Endothelial cell of umbilical vein (primary cell): ENCODE measurements around the gene PDK3. TPM values are rescaled to one million over a fixed set of nuclear protein-coding genes. Genes with fewer than 3 reads are reported as not detected.

ENCODE experiments used
- BruUV-seq: library from RNA; stranded (reverse); fragments of 400-500 nt; replicated peaks from 2 replicates; lab custom pipeline; 2021; lab: Mats Ljungman, UMichigan
- CTCF ChIA-PET: fragments of 300-600, 350-600 bp; sonication (Branson Sonifier 250); formaldehyde crosslinking; loops from one replicate; lab custom pipeline; 2021; ENCODE audit warnings: antibody characterized with exemption, inconsistent platforms; lab: Charles Lee
- POLR2A ChIA-PET: fragments of 300-600, 350-600 bp; sonication (Branson Sonifier 250); formaldehyde crosslinking; loops from one replicate; lab custom pipeline; 2021; ENCODE audit warnings: antibody characterized with exemption, inconsistent platforms; lab: Charles Lee
- DNase-seq: peaks from one replicate; pipeline ENCODE4 v3.0.0-alpha.2; 2011; ENCODE audit warnings: low read depth, low spot score
- FAIRE-seq: peaks from 2 replicates; lab custom pipeline; 2011; peaks lifted over from hg19 to GRCh38; lab: Jason Lieb, UNC
- H2AFZ ChIP-seq: 2 replicates; pipeline ENCODE4 v1.6.0; 2012; ENCODE audit warnings: low read depth, low read length, control low read depth, inconsistent platforms
- H3K27ac ChIP-seq: 2 replicates; pipeline ENCODE4 v1.5.1; 2011; ENCODE audit warnings: low read depth, mild to moderate bottlenecking, control low read depth, low read length, moderate library complexity; ENCODE audit not compliant: insufficient read depth
- H3K27me3 ChIP-seq, 2 experiments: 2 replicates each; pipeline versions ENCODE4 v1.6.0 to v1.6.1; 2011; ENCODE audit warnings: low read length in 2 of 2, mixed read lengths in 1 of 2; ENCODE audit not compliant: control insufficient read depth in 2 of 2, insufficient read depth in 2 of 2
- H3K36me3 ChIP-seq, 2 experiments: 2 replicates in 1 of 2; 3 replicates in 1 of 2; pipeline ENCODE4 v1.5.1; 2011; ENCODE audit warnings: low read length in 2 of 2, mild to moderate bottlenecking in 1 of 2, moderate library complexity in 1 of 2; ENCODE audit not compliant: control insufficient read depth in 2 of 2, insufficient read depth in 2 of 2; ENCODE audit errors: extremely low read depth in 1 of 2
- H3K4me1 ChIP-seq: 3 replicates; pipeline ENCODE4 v1.5.1; 2011; ENCODE audit warnings: mild to moderate bottlenecking, low read length; ENCODE audit not compliant: control insufficient read depth, insufficient read depth; ENCODE audit errors: extremely low read depth
- H3K4me2 ChIP-seq: 2 replicates; pipeline ENCODE4 v1.6.1; 2011; ENCODE audit warnings: low read length, control low read depth, mixed read lengths; ENCODE audit not compliant: insufficient read depth
- H3K4me3 ChIP-seq, 3 experiments: fragments of 200-600 bp in 1 of 3; sonication (generic), shearing (Covaris generic) in 1 of 3; replicated peaks in 1 of 3; 2 replicates each; pipeline ENCODE4 v1.5.1; 2011 to 2016; ENCODE audit warnings: control low read depth in 3 of 3, low read length in 3 of 3, mild to moderate bottlenecking in 2 of 3, inconsistent platforms in 1 of 3, low read depth in 1 of 3, moderate library complexity in 1 of 3; ENCODE audit not compliant: insufficient read depth in 1 of 3
- H3K79me2 ChIP-seq: 2 replicates; pipeline ENCODE4 v1.6.0; 2012; ENCODE audit warnings: low read length, inconsistent platforms; ENCODE audit not compliant: control insufficient read depth, insufficient read depth
- H3K9ac ChIP-seq: replicated peaks from 2 replicates; pipeline ENCODE3; 2011; ENCODE audit warnings: low read length, control low read depth; ENCODE audit not compliant: insufficient read depth; ENCODE audit errors: extremely low read depth
- H3K9me1 ChIP-seq: replicated peaks from 3 replicates; pipeline ENCODE4 v1.6.0; 2011; ENCODE audit warnings: mild to moderate bottlenecking, low read length; ENCODE audit not compliant: control insufficient read depth, insufficient read depth; ENCODE audit errors: extremely low read depth
- H3K9me3 ChIP-seq: replicated peaks from 2 replicates; pipeline ENCODE4 v1.5.1; 2012; ENCODE audit warnings: low read length, inconsistent platforms; ENCODE audit not compliant: control insufficient read depth, insufficient read depth
- H4K20me1 ChIP-seq: replicated peaks from 2 replicates; pipeline ENCODE3; 2011; ENCODE audit warnings: mild to moderate bottlenecking, low read length; ENCODE audit not compliant: control insufficient read depth, insufficient read depth; ENCODE audit errors: extremely low read depth
- FOS ChIP-seq: IDR thresholded peaks from 2 replicates; pipeline ENCODE4 v1.6.1; 2011; ENCODE audit warnings: mild to moderate bottlenecking, low read length, moderate library complexity, borderline replicate concordance; ENCODE audit not compliant: insufficient read depth
- POLR2AphosphoS5 ChIP-seq: IDR thresholded peaks from 2 replicates; pipeline ENCODE4 v1.6.1; 2012; ENCODE audit warnings: low read depth, mild to moderate bottlenecking, control low read depth, low read length, moderate library complexity; ENCODE audit not compliant: insufficient read depth
- dilution Hi-C: fragments of 300-500 bp; cut with MboI; formaldehyde crosslinking; loops from one replicate; pipeline ENCODE4 v1.15.0; 2019; ENCODE audit warnings: low sequenced_read_pairs; ENCODE audit not compliant: extremely low pct_ligation_motif_present
- intact Hi-C: fragments of 100-400 bp; cut with micrococcal nuclease; formaldehyde crosslinking; loops from one replicate; pipeline ENCODE4 v1.10.0; 2022
- polyA plus RNA-seq, 4 experiments: library from polyadenylated mRNA; depleted of rRNA in 3 of 4; stranded (reverse) in 3 of 4; unstranded in 1 of 4; fragments of >200 nt; gene quantifications; 2 replicates each; pipeline versions ENCODE4 v1.2.1 to v1.2.3, GENCODE V29; 2011 to 2012; ENCODE audit warnings: missing spikeins in 1 of 4
- small RNA-seq: library from RNA; depleted of rRNA; stranded (forward); fragments of <200 nt; gene quantifications from one replicate; pipeline ENCODE3, GENCODE V24; 2012; ENCODE audit warnings: low replicate concordance, low read depth; ENCODE audit not compliant: insufficient read depth, insufficient read length
- total RNA-seq: library from RNA; stranded (reverse); gene quantifications from 2 replicates; pipeline ENCODE4 v1.2.3, GENCODE V29; 2021

Gene PDK3
- total and polyA plus RNA-seq, 2 donors (not counting 3 experiments of a cell fraction or from before 2014, with no cell fraction given) = 3.0 to 5.9 TPM

DNA sequence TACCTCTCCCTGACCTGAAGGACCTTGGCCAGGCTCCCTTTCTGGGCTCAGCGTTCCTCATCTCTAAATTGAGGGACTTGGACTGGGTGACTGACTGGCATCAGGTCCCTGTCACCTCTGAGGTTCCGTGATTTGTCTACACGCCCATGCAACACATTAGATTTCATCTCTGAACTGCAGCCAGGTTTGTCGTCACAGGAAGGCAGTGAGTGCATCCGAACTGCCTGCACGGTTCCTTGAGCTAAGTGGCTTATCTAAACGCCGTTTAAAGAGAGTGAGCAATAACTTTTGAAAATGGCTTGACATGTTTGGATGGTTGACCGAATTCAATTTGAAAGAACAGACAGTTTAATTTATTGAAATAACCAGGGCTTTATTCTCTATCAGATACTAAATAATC lies 112.0 kb downstream of the PDK3 start:
- POLR2A ChIA-PET = no interaction called here
- TF ChIP-seq FOS = no peak
- no peak for TF ChIP-seq POLR2AphosphoS5
- Histone ChIP-seq H3K4me3 (no peak overlapping the region), H3K4me2 (no peak overlapping the region), H4K20me1 (no peaks in the 10 kb centered on the region), H3K9me1 (no peaks in the 10 kb centered on the region), H3K79me2 (no peaks in the 10 kb centered on the region), H3K27me3 (no peaks in the 10 kb centered on the region), H3K36me3 (no peaks in the 10 kb centered on the region), H3K27ac (no peak overlapping the region), H3K4me1 (no peaks in the 10 kb centered on the region), H2AFZ (no peak overlapping the region), H3K9ac (no peak overlapping the region), H3K9me3 (no peaks in the 10 kb centered on the region)
- CTCF ChIA-PET = no interaction called here
- dilution Hi-C loops (no loop called here), intact Hi-C loops (no loop called here)
- no TSS peak for BruUV-seq
- FAIRE-seq = no peak
- DNase-seq = no peak

Small RNA genes within 50 kb of the gene (small RNA-seq; reads per million reads assigned to genes)
- not detected for gene SNRPEP9

Other genes with a start within 250 kb of the PDK3 start
- gene SUPT20HL2, start 151.2 kb upstream of the PDK3 start, total RNA-seq = not detected in 2 replicates
- not detected in 2 replicates for gene SUPT20HL2, start 151.2 kb upstream of the PDK3 start, polyA plus RNA-seq
- not detected in 2 replicates for gene SUPT20HL1, start 104.6 kb upstream of the PDK3 start, total RNA-seq
- gene SUPT20HL1, start 104.6 kb upstream of the PDK3 start, polyA plus RNA-seq = not detected in 2 replicates
- 0.90 and 1.3 TPM in 2 replicates for gene PCYT1B, start 182.1 kb downstream of the PDK3 start, total RNA-seq
- gene PCYT1B, start 182.1 kb downstream of the PDK3 start, polyA plus RNA-seq = 0.27 and 0.33 TPM in 2 replicates
- 16.4 and 18.6 TPM in 2 replicates for gene POLA1, start 228.6 kb downstream of the PDK3 start, total RNA-seq
- gene POLA1, start 228.6 kb downstream of the PDK3 start, polyA plus RNA-seq = 1.2 and 1.8 TPM in 2 replicates